Astrocyte (in vitro differentiated cells and primary cell): ENCODE measurements around the gene NDUFB7.

Experiments
- EZH2 ChIP-seq: IDR thresholded peaks from 2 replicates; pipeline ENCODE4 v1.6.1; 2012; ENCODE audit warnings: mild to moderate bottlenecking, low read length, inconsistent platforms; ENCODE audit not compliant: insufficient read depth
- TF ChIP-seq, protein P1 (sequence below): IDR thresholded peaks from 2 replicates; pipeline ENCODE4 v1.5.1; 2011; ENCODE audit warnings: low read depth, mild to moderate bottlenecking, inconsistent platforms, low read length, moderate library complexity; ENCODE audit not compliant: insufficient read depth

DNA sequence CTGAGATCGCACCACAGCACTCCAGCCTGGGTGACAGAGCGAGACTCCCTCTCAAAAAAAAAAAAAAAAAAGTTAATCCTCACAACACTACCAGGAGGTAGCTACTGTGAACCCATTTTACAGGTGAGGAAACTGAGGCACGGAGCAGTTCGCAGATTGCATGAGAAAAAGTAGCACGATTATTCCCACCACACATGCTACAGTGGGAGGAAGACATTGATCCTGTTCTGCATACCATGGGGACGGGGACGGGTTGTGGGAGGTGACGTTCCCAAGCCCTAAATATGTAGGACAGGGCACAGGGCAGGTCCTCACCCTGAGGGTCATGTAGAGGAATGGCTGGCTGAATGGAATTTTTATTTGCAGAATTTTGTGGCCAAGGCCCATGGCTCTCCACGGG, 34.8 kb upstream of the NDUFB7 start:
- TF ChIP-seq, protein P1, sequence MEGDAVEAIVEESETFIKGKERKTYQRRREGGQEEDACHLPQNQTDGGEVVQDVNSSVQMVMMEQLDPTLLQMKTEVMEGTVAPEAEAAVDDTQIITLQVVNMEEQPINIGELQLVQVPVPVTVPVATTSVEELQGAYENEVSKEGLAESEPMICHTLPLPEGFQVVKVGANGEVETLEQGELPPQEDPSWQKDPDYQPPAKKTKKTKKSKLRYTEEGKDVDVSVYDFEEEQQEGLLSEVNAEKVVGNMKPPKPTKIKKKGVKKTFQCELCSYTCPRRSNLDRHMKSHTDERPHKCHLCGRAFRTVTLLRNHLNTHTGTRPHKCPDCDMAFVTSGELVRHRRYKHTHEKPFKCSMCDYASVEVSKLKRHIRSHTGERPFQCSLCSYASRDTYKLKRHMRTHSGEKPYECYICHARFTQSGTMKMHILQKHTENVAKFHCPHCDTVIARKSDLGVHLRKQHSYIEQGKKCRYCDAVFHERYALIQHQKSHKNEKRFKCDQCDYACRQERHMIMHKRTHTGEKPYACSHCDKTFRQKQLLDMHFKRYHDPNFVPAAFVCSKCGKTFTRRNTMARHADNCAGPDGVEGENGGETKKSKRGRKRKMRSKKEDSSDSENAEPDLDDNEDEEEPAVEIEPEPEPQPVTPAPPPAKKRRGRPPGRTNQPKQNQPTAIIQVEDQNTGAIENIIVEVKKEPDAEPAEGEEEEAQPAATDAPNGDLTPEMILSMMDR, result no peak
- TF ChIP-seq EZH2, result no peak
